Stimulated activated CD4-positive, alpha-beta T cell treated with anti-CD3 and anti-CD28 coated beads, Interleukin-15, amount 100 ng/mL, for 48 hours (primary cell): Measurements from ENCODE around the gene ASIC2.

ENCODE experiments used
- DNase-seq, 2 donors: peaks; one replicate each; pipeline ENCODE4 v3.0.0-alpha.2; 2020; ENCODE audit warnings: low read depth in 2 of 2

The ASIC2 gene

GRCh38 chr17:33163533-33164168, 129.4 kb downstream of the ASIC2 start:
- no peak for DNase-seq

- no peak for DNase-seq
Measured at GRCh38 chr17:33154869-33155455, 138.1 kb downstream of the ASIC2 start.

- no peak for DNase-seq
Measured at GRCh38 chr17:33152783-33153182, 140.3 kb downstream of the ASIC2 start.

- no peak for DNase-seq
Measured at GRCh38 chr17:33151565-33151964, 141.5 kb downstream of the ASIC2 start.

- DNase-seq, result no peak
Measured at GRCh38 chr17:33145941-33146340, 147.2 kb downstream of the ASIC2 start.

GRCh38 chr17:33144837-33145236, 148.3 kb downstream of the ASIC2 start:
- no peak for DNase-seq

- peak in 1 of 2 donors; percentile 2 for DNase-seq
Measured at GRCh38 chr17:33142705-33143299, 150.3 kb downstream of the ASIC2 start.

- DNase-seq, result no peak
Measured at GRCh38 chr17:33140413-33141099, 152.5 kb downstream of the ASIC2 start.

GRCh38 chr17:33138627-33139026, 154.5 kb downstream of the ASIC2 start:
- DNase-seq, result no peak

- no peak for DNase-seq
Measured at GRCh38 chr17:33137426-33137825, 155.7 kb downstream of the ASIC2 start.

- DNase-seq, result no peak
Measured at GRCh38 chr17:33135691-33136090, 157.4 kb downstream of the ASIC2 start.

- DNase-seq, result no peak
Measured at GRCh38 chr17:33131620-33132019, 161.5 kb downstream of the ASIC2 start.

- DNase-seq, result no peak
Measured at GRCh38 chr17:33127706-33128105, 165.4 kb downstream of the ASIC2 start.

GRCh38 chr17:33126086-33126485, 167.0 kb downstream of the ASIC2 start:
- no peak for DNase-seq

- DNase-seq, result no peak
Measured at GRCh38 chr17:33125552-33125950, 167.5 kb downstream of the ASIC2 start.

GRCh38 chr17:33124871-33125551, 168.1 kb downstream of the ASIC2 start:
- DNase-seq, result no peak

- no peak for DNase-seq
Measured at GRCh38 chr17:33124185-33124584, 168.9 kb downstream of the ASIC2 start.

- DNase-seq, result no peak
Measured at GRCh38 chr17:33121756-33122155, 171.3 kb downstream of the ASIC2 start.

GRCh38 chr17:33121272-33121671, 171.8 kb downstream of the ASIC2 start:
- DNase-seq, result no peak

GRCh38 chr17:33120103-33120502, 173.0 kb downstream of the ASIC2 start:
- no peak for DNase-seq

GRCh38 chr17:33118391-33119075, 174.6 kb downstream of the ASIC2 start:
- DNase-seq, result no peak
